HepG2 (cell line): ENCODE measurements around the gene PIP4K2C.

ENCODE experiments used
- FOXJ3 ChIP-seq: sonication (generic); formaldehyde crosslinking; IDR thresholded peaks from 2 replicates; pipeline ENCODE4 v1.4.0; 2020; ENCODE audit warnings: missing genetic modification reagents, mild to moderate bottlenecking, borderline replicate concordance
- FOXM1 ChIP-seq: sonication (generic); formaldehyde crosslinking; IDR thresholded peaks from 2 replicates; pipeline ENCODE4 v1.5.0; 2020; ENCODE audit warnings: missing genetic modification reagents
- HOXA9 ChIP-seq: sonication (generic); formaldehyde crosslinking; IDR thresholded peaks from 2 replicates; pipeline ENCODE4 v1.8.1; 2022; ENCODE audit warnings: missing genetic modification reagents, mild to moderate bottlenecking, moderate library complexity, borderline replicate concordance
- MEIS1 ChIP-seq: sonication (generic); formaldehyde crosslinking; IDR thresholded peaks from 2 replicates; pipeline ENCODE4 v1.9.0; 2021; ENCODE audit warnings: mild to moderate bottlenecking, missing genetic modification reagents, moderate library complexity, borderline replicate concordance
- NFE2L2 ChIP-seq: fragments of 150-350 bp; IDR thresholded peaks from 2 replicates; pipeline ENCODE4 v1.6.1; 2014; ENCODE audit warnings: low read length
- RAD21 ChIP-seq: fragments of 450-650 bp; formaldehyde crosslinking; IDR thresholded peaks from 2 replicates; pipeline ENCODE4 v1.5.0; 2020; ENCODE audit warnings: mild to moderate bottlenecking
- SOX6 ChIP-seq, 2 experiments: fragments of 450-650 bp in 1 of 2; sonication (generic) in 1 of 2; formaldehyde crosslinking in 1 of 2; IDR thresholded peaks; 2 replicates each; pipeline versions ENCODE4 v1.4.0 to v1.6.1; 2017 to 2020; ENCODE audit warnings: antibody characterized with exemption in 1 of 2, mild to moderate bottlenecking in 1 of 2, missing genetic modification reagents in 1 of 2
- SUZ12 ChIP-seq: fragments of 150-350 bp; IDR thresholded peaks from 2 replicates; pipeline ENCODE4 v1.6.1; 2014; ENCODE audit warnings: low read depth, low read length
- TARDBP ChIP-seq: sonication (generic); formaldehyde crosslinking; IDR thresholded peaks from 2 replicates; pipeline ENCODE4 v1.8.0; 2022; ENCODE audit warnings: mild to moderate bottlenecking, missing genetic modification reagents
- TOE1 ChIP-seq: sonication (generic); formaldehyde crosslinking; IDR thresholded peaks from 2 replicates; pipeline ENCODE4 v1.4.0; 2020; ENCODE audit warnings: mild to moderate bottlenecking, missing genetic modification reagents
- ZBTB7A ChIP-seq: sonication (generic); formaldehyde crosslinking; IDR thresholded peaks from 2 replicates; pipeline ENCODE4 v1.8.0; 2022; ENCODE audit warnings: mild to moderate bottlenecking, missing genetic modification reagents
- ZNF740 ChIP-seq: sonication (generic); formaldehyde crosslinking; IDR thresholded peaks from 2 replicates; pipeline ENCODE4 v1.4.0; 2020; ENCODE audit warnings: missing genetic modification reagents
- TF ChIP-seq, protein P1 (sequence below): sonication (generic); formaldehyde crosslinking; IDR thresholded peaks from 2 replicates; pipeline ENCODE4 v1.5.0; 2020; ENCODE audit warnings: mild to moderate bottlenecking, missing genetic modification reagents, moderate library complexity
- TF ChIP-seq, protein P2 (sequence below): fragments of 450-650 bp; IDR thresholded peaks from 2 replicates; pipeline ENCODE4 v1.6.1; 2017

DNA sequence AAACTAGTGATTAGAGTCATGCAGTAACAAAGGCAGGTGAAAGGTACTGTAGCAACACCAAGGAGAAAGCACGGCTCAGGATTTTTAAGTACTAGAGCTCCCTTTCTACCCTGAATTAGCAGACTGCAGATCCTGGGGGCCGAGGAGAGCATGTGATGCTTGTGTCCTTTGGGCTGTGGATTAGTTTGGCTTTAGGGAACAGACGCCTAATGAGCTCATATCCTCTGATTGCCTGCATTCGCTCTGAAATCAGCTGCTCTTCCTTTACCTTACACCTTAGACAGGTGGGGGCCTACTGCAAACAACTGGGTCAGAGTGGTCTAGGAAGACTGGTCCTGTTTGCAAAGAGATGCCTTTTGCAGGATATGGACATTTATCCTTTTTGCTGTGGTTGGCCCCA lies 2.2 kb downstream of the PIP4K2C start:
- TF ChIP-seq FOXM1 (CRISPR knock-in tag) = no peak
- TF ChIP-seq RAD21 = no peak
- TF ChIP-seq SUZ12 = no peak
- TF ChIP-seq, protein P1, sequence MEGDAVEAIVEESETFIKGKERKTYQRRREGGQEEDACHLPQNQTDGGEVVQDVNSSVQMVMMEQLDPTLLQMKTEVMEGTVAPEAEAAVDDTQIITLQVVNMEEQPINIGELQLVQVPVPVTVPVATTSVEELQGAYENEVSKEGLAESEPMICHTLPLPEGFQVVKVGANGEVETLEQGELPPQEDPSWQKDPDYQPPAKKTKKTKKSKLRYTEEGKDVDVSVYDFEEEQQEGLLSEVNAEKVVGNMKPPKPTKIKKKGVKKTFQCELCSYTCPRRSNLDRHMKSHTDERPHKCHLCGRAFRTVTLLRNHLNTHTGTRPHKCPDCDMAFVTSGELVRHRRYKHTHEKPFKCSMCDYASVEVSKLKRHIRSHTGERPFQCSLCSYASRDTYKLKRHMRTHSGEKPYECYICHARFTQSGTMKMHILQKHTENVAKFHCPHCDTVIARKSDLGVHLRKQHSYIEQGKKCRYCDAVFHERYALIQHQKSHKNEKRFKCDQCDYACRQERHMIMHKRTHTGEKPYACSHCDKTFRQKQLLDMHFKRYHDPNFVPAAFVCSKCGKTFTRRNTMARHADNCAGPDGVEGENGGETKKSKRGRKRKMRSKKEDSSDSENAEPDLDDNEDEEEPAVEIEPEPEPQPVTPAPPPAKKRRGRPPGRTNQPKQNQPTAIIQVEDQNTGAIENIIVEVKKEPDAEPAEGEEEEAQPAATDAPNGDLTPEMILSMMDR (CRISPR knock-in tag) = no peak
- TF ChIP-seq MEIS1 = no peak
- no peak for TF ChIP-seq NFE2L2
- TF ChIP-seq TARDBP = no peak
- no peak for TF ChIP-seq FOXJ3 (CRISPR knock-in tag)
- TF ChIP-seq ZBTB7A (CRISPR knock-in tag) = no peak
- no peak for TF ChIP-seq ZNF740 (CRISPR knock-in tag)
- no peak for TF ChIP-seq TOE1 (CRISPR knock-in tag)
- TF ChIP-seq SOX6 (IDR thresholded peaks at IDR 0.05) = no peak
- no peak for TF ChIP-seq SOX6 (CRISPR knock-in tag; IDR thresholded peaks at IDR 0.05)
- TF ChIP-seq, protein P2, sequence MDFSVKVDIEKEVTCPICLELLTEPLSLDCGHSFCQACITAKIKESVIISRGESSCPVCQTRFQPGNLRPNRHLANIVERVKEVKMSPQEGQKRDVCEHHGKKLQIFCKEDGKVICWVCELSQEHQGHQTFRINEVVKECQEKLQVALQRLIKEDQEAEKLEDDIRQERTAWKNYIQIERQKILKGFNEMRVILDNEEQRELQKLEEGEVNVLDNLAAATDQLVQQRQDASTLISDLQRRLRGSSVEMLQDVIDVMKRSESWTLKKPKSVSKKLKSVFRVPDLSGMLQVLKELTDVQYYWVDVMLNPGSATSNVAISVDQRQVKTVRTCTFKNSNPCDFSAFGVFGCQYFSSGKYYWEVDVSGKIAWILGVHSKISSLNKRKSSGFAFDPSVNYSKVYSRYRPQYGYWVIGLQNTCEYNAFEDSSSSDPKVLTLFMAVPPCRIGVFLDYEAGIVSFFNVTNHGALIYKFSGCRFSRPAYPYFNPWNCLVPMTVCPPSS = no peak
- no peak for TF ChIP-seq HOXA9 (CRISPR knock-in tag)
